Endothelial cell of umbilical vein (primary cell): Measurements from ENCODE around the gene TTC22. TPM values are rescaled to one million over a fixed set of nuclear protein-coding genes. Genes with fewer than 3 reads are reported as not detected.

Experiments
- BruUV-seq: library from RNA; stranded (reverse); fragments of 400-500 nt; replicated peaks from 2 replicates; lab custom pipeline; 2021; lab: Mats Ljungman, UMichigan
- CTCF ChIA-PET: fragments of 300-600, 350-600 bp; sonication (Branson Sonifier 250); formaldehyde crosslinking; loops from one replicate; lab custom pipeline; 2021; ENCODE audit warnings: antibody characterized with exemption, inconsistent platforms; lab: Charles Lee
- POLR2A ChIA-PET: fragments of 300-600, 350-600 bp; sonication (Branson Sonifier 250); formaldehyde crosslinking; loops from one replicate; lab custom pipeline; 2021; ENCODE audit warnings: antibody characterized with exemption, inconsistent platforms; lab: Charles Lee
- DNase-seq: peaks from one replicate; pipeline ENCODE4 v3.0.0-alpha.2; 2011; ENCODE audit warnings: low read depth, low spot score
- FAIRE-seq: peaks from 2 replicates; lab custom pipeline; 2011; peaks lifted over from hg19 to GRCh38; lab: Jason Lieb, UNC
- H2AFZ ChIP-seq: 2 replicates; pipeline ENCODE4 v1.6.0; 2012; ENCODE audit warnings: low read depth, low read length, control low read depth, inconsistent platforms
- H3K27ac ChIP-seq: 2 replicates; pipeline ENCODE4 v1.5.1; 2011; ENCODE audit warnings: low read depth, mild to moderate bottlenecking, control low read depth, low read length, moderate library complexity; ENCODE audit not compliant: insufficient read depth
- H3K27me3 ChIP-seq, 2 experiments: 2 replicates each; pipeline versions ENCODE4 v1.6.0 to v1.6.1; 2011; ENCODE audit warnings: low read length in 2 of 2, mixed read lengths in 1 of 2; ENCODE audit not compliant: control insufficient read depth in 2 of 2, insufficient read depth in 2 of 2
- H3K36me3 ChIP-seq, 2 experiments: 2 replicates in 1 of 2; 3 replicates in 1 of 2; pipeline ENCODE4 v1.5.1; 2011; ENCODE audit warnings: low read length in 2 of 2, mild to moderate bottlenecking in 1 of 2, moderate library complexity in 1 of 2; ENCODE audit not compliant: control insufficient read depth in 2 of 2, insufficient read depth in 2 of 2; ENCODE audit errors: extremely low read depth in 1 of 2
- H3K4me1 ChIP-seq: 3 replicates; pipeline ENCODE4 v1.5.1; 2011; ENCODE audit warnings: mild to moderate bottlenecking, low read length; ENCODE audit not compliant: control insufficient read depth, insufficient read depth; ENCODE audit errors: extremely low read depth
- H3K4me2 ChIP-seq: 2 replicates; pipeline ENCODE4 v1.6.1; 2011; ENCODE audit warnings: low read length, control low read depth, mixed read lengths; ENCODE audit not compliant: insufficient read depth
- H3K4me3 ChIP-seq, 3 experiments: fragments of 200-600 bp in 1 of 3; sonication (generic), shearing (Covaris generic) in 1 of 3; replicated peaks in 1 of 3; 2 replicates each; pipeline ENCODE4 v1.5.1; 2011 to 2016; ENCODE audit warnings: control low read depth in 3 of 3, low read length in 3 of 3, mild to moderate bottlenecking in 2 of 3, inconsistent platforms in 1 of 3, low read depth in 1 of 3, moderate library complexity in 1 of 3; ENCODE audit not compliant: insufficient read depth in 1 of 3
- H3K79me2 ChIP-seq: 2 replicates; pipeline ENCODE4 v1.6.0; 2012; ENCODE audit warnings: low read length, inconsistent platforms; ENCODE audit not compliant: control insufficient read depth, insufficient read depth
- H3K9ac ChIP-seq: replicated peaks from 2 replicates; pipeline ENCODE3; 2011; ENCODE audit warnings: low read length, control low read depth; ENCODE audit not compliant: insufficient read depth; ENCODE audit errors: extremely low read depth
- H3K9me1 ChIP-seq: replicated peaks from 3 replicates; pipeline ENCODE4 v1.6.0; 2011; ENCODE audit warnings: mild to moderate bottlenecking, low read length; ENCODE audit not compliant: control insufficient read depth, insufficient read depth; ENCODE audit errors: extremely low read depth
- H3K9me3 ChIP-seq: replicated peaks from 2 replicates; pipeline ENCODE4 v1.5.1; 2012; ENCODE audit warnings: low read length, inconsistent platforms; ENCODE audit not compliant: control insufficient read depth, insufficient read depth
- H4K20me1 ChIP-seq: replicated peaks from 2 replicates; pipeline ENCODE3; 2011; ENCODE audit warnings: mild to moderate bottlenecking, low read length; ENCODE audit not compliant: control insufficient read depth, insufficient read depth; ENCODE audit errors: extremely low read depth
- CTCF ChIP-seq, 2 donors: IDR thresholded peaks; 1 replicate in 1 of 2; 2 replicates in 1 of 2; pipeline ENCODE4 v1.5.1; 2011; ENCODE audit warnings: low read length in 2 of 2, mild to moderate bottlenecking in 2 of 2, moderate library complexity in 2 of 2, control low read depth in 1 of 2, inconsistent platforms in 1 of 2, low read depth in 1 of 2; ENCODE audit not compliant: insufficient read depth in 1 of 2; ENCODE audit errors: extremely low read depth in 1 of 2
- EZH2 ChIP-seq: IDR thresholded peaks from 2 replicates; pipeline ENCODE4 v1.6.1; 2012; ENCODE audit warnings: borderline replicate concordance, low read depth, mild to moderate bottlenecking, moderate library complexity, low read length, inconsistent platforms; ENCODE audit not compliant: severe bottlenecking
- FOS ChIP-seq: IDR thresholded peaks from 2 replicates; pipeline ENCODE4 v1.6.1; 2011; ENCODE audit warnings: mild to moderate bottlenecking, low read length, moderate library complexity, borderline replicate concordance; ENCODE audit not compliant: insufficient read depth
- GATA2 ChIP-seq: IDR thresholded peaks from 2 replicates; pipeline ENCODE4 v1.7.0; 2011; ENCODE audit warnings: low read depth, mild to moderate bottlenecking, moderate library complexity, mixed read lengths, low read length; ENCODE audit not compliant: insufficient read length, insufficient read depth
- JUN ChIP-seq: IDR thresholded peaks from 2 replicates; pipeline ENCODE4 v1.6.1; 2011; ENCODE audit warnings: borderline replicate concordance, low read depth; ENCODE audit not compliant: insufficient read length, insufficient read depth
- MAX ChIP-seq: IDR thresholded peaks from 2 replicates; pipeline ENCODE4 v1.6.1; 2011; ENCODE audit not compliant: insufficient read depth, insufficient read length
- MYC ChIP-seq: IDR thresholded peaks from one replicate; pipeline ENCODE4 v1.6.1; 2011; ENCODE audit warnings: mild to moderate bottlenecking, low read depth, low read length
- POLR2A ChIP-seq: IDR thresholded peaks from 2 replicates; pipeline ENCODE4 v1.6.1; 2012; ENCODE audit warnings: low read depth, mild to moderate bottlenecking, control low read depth, low read length
- POLR2AphosphoS5 ChIP-seq: IDR thresholded peaks from 2 replicates; pipeline ENCODE4 v1.6.1; 2012; ENCODE audit warnings: low read depth, mild to moderate bottlenecking, control low read depth, low read length, moderate library complexity; ENCODE audit not compliant: insufficient read depth
- dilution Hi-C: fragments of 300-500 bp; cut with MboI; formaldehyde crosslinking; loops from one replicate; pipeline ENCODE4 v1.15.0; 2019; ENCODE audit warnings: low sequenced_read_pairs; ENCODE audit not compliant: extremely low pct_ligation_motif_present
- intact Hi-C: fragments of 100-400 bp; cut with micrococcal nuclease; formaldehyde crosslinking; loops from one replicate; pipeline ENCODE4 v1.10.0; 2022
- polyA plus RNA-seq, 4 experiments: library from polyadenylated mRNA; depleted of rRNA in 3 of 4; stranded (reverse) in 3 of 4; unstranded in 1 of 4; fragments of >200 nt; gene quantifications; 2 replicates each; pipeline versions ENCODE4 v1.2.1 to v1.2.3, GENCODE V29; 2011 to 2012; ENCODE audit warnings: missing spikeins in 1 of 4
- total RNA-seq: library from RNA; stranded (reverse); gene quantifications from 2 replicates; pipeline ENCODE4 v1.2.3, GENCODE V29; 2021

TTC22 gene
- total and polyA plus RNA-seq, 2 donors (not counting 3 experiments of a cell fraction or from before 2014, with no cell fraction given) = not detected

GRCh38 chr1:54754486-54755285 is 46.4 kb downstream of the TTC22 start:
- no peak overlapping the region for H3K9ac ChIP-seq
- H3K4me2 ChIP-seq = no peak overlapping the region
- H3K27me3 ChIP-seq = no peaks in the 10 kb centered on the region
- H2AFZ ChIP-seq = no peak overlapping the region
- DNase-seq (no peak), FAIRE-seq (no peak)
- intact Hi-C loops = no loop called here
- no peak overlapping the region for H3K27ac ChIP-seq
- no peak overlapping the region for H3K4me3 ChIP-seq
- BruUV-seq = no TSS peak
- no peaks in the 10 kb centered on the region for H4K20me1 ChIP-seq
- dilution Hi-C loops = no loop called here
- POLR2A ChIA-PET = no interaction called here
- no peaks in the 10 kb centered on the region for H3K79me2 ChIP-seq
- TF ChIP-seq MYC = no peak
- no peak for TF ChIP-seq POLR2A
- TF ChIP-seq POLR2AphosphoS5 = no peak
- no peak for TF ChIP-seq JUN
- TF ChIP-seq CTCF (IDR thresholded peaks at IDR 0.05; ENCODE audit: extremely low read depth in 1 of 2, insufficient read depth in 1 of 2, low read depth in 1 of 2, low read length in 2 of 2) = no peak
- TF ChIP-seq FOS = no peak
- no peak for TF ChIP-seq GATA2
- TF ChIP-seq MAX = no peak
- TF ChIP-seq EZH2 = no peak
- H3K36me3 ChIP-seq = peaks cover 0 to 11% of the 10 kb centered on the region in 2 experiments
- CTCF ChIA-PET = no interaction called here
- no peaks in the 10 kb centered on the region for H3K9me1 ChIP-seq
- H3K9me3 ChIP-seq = no peaks in the 10 kb centered on the region
- H3K4me1 ChIP-seq = no peaks in the 10 kb centered on the region
